Transverse colon (tissue), 4 donors: ENCODE measurements around the gene AP2A1. TPM values are rescaled to one million over a fixed set of nuclear protein-coding genes. Genes with fewer than 3 reads are reported as not detected.

Source experiments
- DNase-seq: peaks from one replicate; pipeline ENCODE4 v3.0.0-alpha.2; 2019
- H3K27ac ChIP-seq, 4 donors: fragments of 200-600 bp; sonication (generic); 2 replicates each; pipeline ENCODE4 v1.5.1; 2016 to 2018; ENCODE audit warnings: inconsistent platforms in 4 of 4
- H3K27me3 ChIP-seq: fragments of 200-600 bp; sonication (generic); 2 replicates; pipeline ENCODE4 v1.5.1; 2017; ENCODE audit warnings: inconsistent platforms
- H3K36me3 ChIP-seq, 4 donors: fragments of 200-600 bp; sonication (generic); 2 replicates each; pipeline ENCODE4 v1.5.1; 2017 to 2019; ENCODE audit warnings: inconsistent platforms in 4 of 4
- H3K4me1 ChIP-seq, 4 donors: fragments of 200-600 bp; sonication (generic); 2 replicates each; pipeline ENCODE4 v1.5.1; 2017 to 2020; ENCODE audit warnings: inconsistent platforms in 4 of 4
- H3K4me3 ChIP-seq, 4 donors: fragments of 200-600 bp; sonication (generic); 1 replicate in 1 of 4; 2 replicates in 3 of 4; pipeline versions ENCODE4 v1.5.1 to v1.6.1; 2017 to 2019; ENCODE audit warnings: inconsistent platforms in 4 of 4
- H3K9me3 ChIP-seq, 2 donors: fragments of 200-600 bp; sonication (generic); 2 replicates each; pipeline ENCODE4 v1.5.1; 2017 to 2019; ENCODE audit warnings: inconsistent platforms in 2 of 2
- CTCF ChIP-seq, 5 experiments: fragments of 200-600 bp in 3 of 5; fragments of 450-650 bp in 2 of 5; sonication (generic) in 3 of 5; IDR thresholded peaks; 1 replicate in 2 of 5; 2 replicates in 3 of 5; pipeline ENCODE4 v1.5.1; 2016 to 2017; ENCODE audit warnings: antibody characterized with exemption in 5 of 5, inconsistent platforms in 3 of 5, mild to moderate bottlenecking in 2 of 5, moderate library complexity in 1 of 5
- EP300 ChIP-seq: sonication (generic); formaldehyde crosslinking; IDR thresholded peaks from one replicate; pipeline ENCODE4 v1.6.1; 2017; ENCODE audit warnings: antibody characterized with exemption, low read depth
- POLR2A ChIP-seq: fragments of 450-650 bp; IDR thresholded peaks from one replicate; pipeline ENCODE4 v1.6.1; 2016; ENCODE audit warnings: antibody characterized with exemption, mild to moderate bottlenecking, moderate library complexity
- POLR2AphosphoS5 ChIP-seq, 3 donors: sonication (generic); formaldehyde crosslinking; IDR thresholded peaks; one replicate each; pipeline ENCODE4 v1.6.1; 2016; ENCODE audit warnings: antibody characterized with exemption in 3 of 3
- WGBS, 2 donors: methylation state at CpG; one replicate each; pipeline ENCODE4 v1.1.5; 2018; ENCODE audit warnings: low coverage in 1 of 2; 5-methylcytosine and 5-hydroxymethylcytosine counted together
- in situ Hi-C, 4 donors: fragments of 200-750 bp; cut with MboI; loops; one replicate each; pipeline versions ENCODE4 v1.15.0 to v1.15.1; 2017; ENCODE audit warnings: low sequenced_read_pairs in 3 of 4, low pct_ligation_motif_present in 1 of 4, low pct_unique_long_range_greater_than_20kb in 1 of 4
- intact Hi-C: fragments of 100-400 bp; cut with DNase I; formaldehyde crosslinking; loops from one replicate; pipeline ENCODE4 v1.15.1; 2023; ENCODE audit warnings: low total_unique reads
- total RNA-seq, 4 donors: library from RNA; depleted of rRNA; stranded (reverse); fragments of >200 nt; gene quantifications; one replicate each; pipeline ENCODE4 v1.1.0, GENCODE V29; 2016

AP2A1 gene
- total RNA-seq, 4 donors from 2014 or later: 71.1 to 125 (median 93.0) TPM

- intact Hi-C loops (no loop called here), in situ Hi-C loops (no loop called here)
- DNase-seq: no peak
- TF ChIP-seq POLR2AphosphoS5 (IDR thresholded peaks at IDR 0.05) (no peak), POLR2A (no peak), EP300 (no peak), CTCF (IDR thresholded peaks at IDR 0.05) (no peak)
- peaks cover 0 to 9% of the 10 kb centered on the region in 2 donors for H3K9me3 ChIP-seq
- no peaks in the 10 kb centered on the region for H3K36me3 ChIP-seq
- H3K4me3 ChIP-seq: no peak overlapping the region
- H3K4me1 ChIP-seq: no peaks in the 10 kb centered on the region
- H3K27me3 ChIP-seq: no peaks in the 10 kb centered on the region
- H3K27ac ChIP-seq: no peak overlapping the region
- WGBS, 2 donors: 30% methylated on average over 7 of the region's 7 CpGs; no CpG with 5 or more reads in 1 of the 2 donors
These were observed 8.5 kb upstream of the AP2A1 start for GRCh38 chr19:49758292-49758691.

- peaks cover 0 to 2% of the 10 kb centered on the region in 2 donors for H3K9me3 ChIP-seq
- WGBS, 2 donors: 93% methylated on average over 1 of the region's 1 CpG; no CpG with 5 or more reads in 1 of the 2 donors
- H3K4me3 ChIP-seq: no peak overlapping the region
- no peak for DNase-seq
- H3K27ac ChIP-seq: no peak overlapping the region
- no peaks in the 10 kb centered on the region for H3K36me3 ChIP-seq
- intact Hi-C loops (no loop called here), in situ Hi-C loops (no loop called here)
- TF ChIP-seq POLR2AphosphoS5 (IDR thresholded peaks at IDR 0.05): no peak
- no peak for TF ChIP-seq EP300
- no peak for TF ChIP-seq POLR2A
- no peak for TF ChIP-seq CTCF (IDR thresholded peaks at IDR 0.05)
- H3K27me3 ChIP-seq: no peaks in the 10 kb centered on the region
- H3K4me1 ChIP-seq: peaks cover 0 to 8% (median 7%) of the 10 kb centered on the region in 4 donors
These were observed 5.6 kb upstream of the AP2A1 start for GRCh38 chr19:49761249-49761624.

- WGBS, 2 donors: 74 to 80% methylated on average over 3 to 16 of the region's 16 CpGs
- no peaks in the 10 kb centered on the region for H3K9me3 ChIP-seq
- no peak overlapping the region for H3K27ac ChIP-seq
- no peaks in the 10 kb centered on the region for H3K27me3 ChIP-seq
- H3K4me3 ChIP-seq: no peak overlapping the region
- TF ChIP-seq EP300 (no peak), POLR2A (no peak), CTCF (IDR thresholded peaks at IDR 0.05) (no peak), POLR2AphosphoS5 (IDR thresholded peaks at IDR 0.05) (no peak)
- no peaks in the 10 kb centered on the region for H3K36me3 ChIP-seq
- DNase-seq: no peak
- intact Hi-C loops: no loop called here
- in situ Hi-C loops: no loop called here
- H3K4me1 ChIP-seq: peaks cover 0 to 8% (median 7%) of the 10 kb centered on the region in 4 donors
These were observed 5.0 kb upstream of the AP2A1 start for GRCh38 chr19:49761625-49762311.

- Histone ChIP-seq H3K9me3 (no peaks in the 10 kb centered on the region), H3K27ac (no peak within 1 kb of the TSS), H3K36me3 (no peaks in the 10 kb centered on the region), H3K4me3 (no peak within 1 kb of the TSS), H3K27me3 (no peaks in the 10 kb centered on the region), H3K4me1 (peaks cover 8 to 17% (median 16%) of the 10 kb centered on the region in 4 donors)
- 80% methylated on average over 6 of the region's 6 CpGs; no CpG with 5 or more reads in 1 of the 2 donors for WGBS, 2 donors
- intact Hi-C loops: no loop called here
- in situ Hi-C loops: no loop called here
- DNase-seq: no peak
- TF ChIP-seq EP300 (no peak), POLR2AphosphoS5 (IDR thresholded peaks at IDR 0.05) (no peak), CTCF (IDR thresholded peaks at IDR 0.05) (no peak), POLR2A (no peak)
These were observed 3.6 kb upstream of the AP2A1 start, which contains the start of gene TSKS for GRCh38 chr19:49763230-49763629. Gene TSKS (minus strand): TSS chr19:49763306. CDS start chr19:49763247, 59 bp downstream.
